OCI-LY1 (cell line): Measurements from ENCODE around the gene RBMS1.

Experiments
- EZH2 ChIP-seq: fragments of 200-600 bp; sonication (generic), shearing (Covaris generic); IDR thresholded peaks from 2 replicates; pipeline ENCODE4 v1.8.0; 2017; ENCODE audit warnings: borderline replicate concordance, mixed run types, mild to moderate bottlenecking, antibody characterized with exemption, low read length, moderate library complexity, mixed read lengths
- TF ChIP-seq, protein P1 (sequence below): fragments of 200-600 bp; sonication (generic), shearing (Covaris generic); IDR thresholded peaks from 2 replicates; pipeline ENCODE4 v1.5.1; 2017; ENCODE audit warnings: mild to moderate bottlenecking, antibody characterized with exemption, low read length, moderate library complexity, mixed read lengths

DNA sequence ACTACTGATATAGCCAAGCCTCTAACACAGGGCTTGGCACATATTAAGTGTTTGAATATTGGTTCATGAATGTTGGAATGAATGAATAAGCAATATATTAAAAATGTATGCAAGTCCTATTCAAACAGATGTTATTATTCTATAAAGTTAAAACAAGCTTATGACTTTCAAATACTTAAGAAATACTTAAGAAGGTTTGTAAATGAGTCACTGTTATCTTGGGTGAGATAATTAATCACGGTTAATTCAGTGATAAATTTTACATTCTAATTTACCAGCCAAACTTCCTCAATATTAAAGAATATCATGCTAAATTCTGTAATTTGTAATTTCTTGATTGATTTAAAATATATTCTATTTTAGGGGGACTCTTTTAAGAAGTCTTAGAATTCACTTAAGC lies 74.8 kb downstream of the RBMS1 start:
- TF ChIP-seq, protein P1, sequence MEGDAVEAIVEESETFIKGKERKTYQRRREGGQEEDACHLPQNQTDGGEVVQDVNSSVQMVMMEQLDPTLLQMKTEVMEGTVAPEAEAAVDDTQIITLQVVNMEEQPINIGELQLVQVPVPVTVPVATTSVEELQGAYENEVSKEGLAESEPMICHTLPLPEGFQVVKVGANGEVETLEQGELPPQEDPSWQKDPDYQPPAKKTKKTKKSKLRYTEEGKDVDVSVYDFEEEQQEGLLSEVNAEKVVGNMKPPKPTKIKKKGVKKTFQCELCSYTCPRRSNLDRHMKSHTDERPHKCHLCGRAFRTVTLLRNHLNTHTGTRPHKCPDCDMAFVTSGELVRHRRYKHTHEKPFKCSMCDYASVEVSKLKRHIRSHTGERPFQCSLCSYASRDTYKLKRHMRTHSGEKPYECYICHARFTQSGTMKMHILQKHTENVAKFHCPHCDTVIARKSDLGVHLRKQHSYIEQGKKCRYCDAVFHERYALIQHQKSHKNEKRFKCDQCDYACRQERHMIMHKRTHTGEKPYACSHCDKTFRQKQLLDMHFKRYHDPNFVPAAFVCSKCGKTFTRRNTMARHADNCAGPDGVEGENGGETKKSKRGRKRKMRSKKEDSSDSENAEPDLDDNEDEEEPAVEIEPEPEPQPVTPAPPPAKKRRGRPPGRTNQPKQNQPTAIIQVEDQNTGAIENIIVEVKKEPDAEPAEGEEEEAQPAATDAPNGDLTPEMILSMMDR = no peak
- no peak for TF ChIP-seq EZH2
